DOHH2 (cell line): Measurements from ENCODE around the gene SELENOK.

ENCODE experiments used
- EZH2phosphoT487 ChIP-seq: fragments of 200-600 bp; sonication (generic); IDR thresholded peaks from 2 replicates; pipeline ENCODE4 v1.6.1; 2017; ENCODE audit warnings: borderline replicate concordance, mild to moderate bottlenecking, antibody characterized with exemption, low read length, moderate library complexity, mixed read lengths
- TF ChIP-seq, protein P1 (sequence below): fragments of 200-600 bp; sonication (generic); IDR thresholded peaks from one replicate; pipeline ENCODE4 v1.5.1; 2014; ENCODE audit warnings: antibody characterized with exemption, mild to moderate bottlenecking, low read depth, low read length; ENCODE audit not compliant: poor library complexity, severe bottlenecking

DNA sequence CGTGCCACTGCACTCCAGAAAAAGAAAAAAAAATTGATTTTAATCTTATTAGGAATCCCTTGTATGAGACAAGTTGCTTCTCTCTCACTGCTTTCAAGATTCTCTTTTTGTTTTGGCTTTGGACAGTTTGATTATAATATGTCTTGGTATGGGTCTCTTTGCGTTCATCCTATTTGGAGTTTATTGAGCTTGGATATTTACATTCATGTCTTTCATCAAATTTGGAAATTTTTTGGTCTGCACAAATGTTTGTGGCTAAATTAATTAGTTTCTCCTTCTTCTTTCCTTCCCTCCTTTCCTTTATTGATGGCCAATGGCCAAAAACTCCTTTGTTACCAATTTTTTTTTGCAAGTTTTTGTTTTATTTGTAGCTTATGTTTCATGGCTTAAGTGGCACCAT, 28.1 kb upstream of the SELENOK start:
- TF ChIP-seq, protein P1, sequence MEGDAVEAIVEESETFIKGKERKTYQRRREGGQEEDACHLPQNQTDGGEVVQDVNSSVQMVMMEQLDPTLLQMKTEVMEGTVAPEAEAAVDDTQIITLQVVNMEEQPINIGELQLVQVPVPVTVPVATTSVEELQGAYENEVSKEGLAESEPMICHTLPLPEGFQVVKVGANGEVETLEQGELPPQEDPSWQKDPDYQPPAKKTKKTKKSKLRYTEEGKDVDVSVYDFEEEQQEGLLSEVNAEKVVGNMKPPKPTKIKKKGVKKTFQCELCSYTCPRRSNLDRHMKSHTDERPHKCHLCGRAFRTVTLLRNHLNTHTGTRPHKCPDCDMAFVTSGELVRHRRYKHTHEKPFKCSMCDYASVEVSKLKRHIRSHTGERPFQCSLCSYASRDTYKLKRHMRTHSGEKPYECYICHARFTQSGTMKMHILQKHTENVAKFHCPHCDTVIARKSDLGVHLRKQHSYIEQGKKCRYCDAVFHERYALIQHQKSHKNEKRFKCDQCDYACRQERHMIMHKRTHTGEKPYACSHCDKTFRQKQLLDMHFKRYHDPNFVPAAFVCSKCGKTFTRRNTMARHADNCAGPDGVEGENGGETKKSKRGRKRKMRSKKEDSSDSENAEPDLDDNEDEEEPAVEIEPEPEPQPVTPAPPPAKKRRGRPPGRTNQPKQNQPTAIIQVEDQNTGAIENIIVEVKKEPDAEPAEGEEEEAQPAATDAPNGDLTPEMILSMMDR, result no peak
- TF ChIP-seq EZH2phosphoT487, result no peak
